Adipocyte (in vitro differentiated cells): Measurements from ENCODE around the gene CETN1.

ENCODE experiments used
- DNase-seq: peaks from one replicate; pipeline ENCODE4 v3.0.0-alpha.2; 2015; ENCODE audit warnings: low read depth
- H3K27me3 ChIP-seq: replicated peaks from 2 replicates; pipeline ENCODE4 v1.7.0; 2013; ENCODE audit warnings: mild to moderate bottlenecking, low read length, moderate library complexity; ENCODE audit not compliant: control insufficient read depth, insufficient read depth
- H3K36me3 ChIP-seq: 2 replicates; pipeline ENCODE4 v1.7.0; 2013; ENCODE audit warnings: low read length, mild to moderate bottlenecking, moderate library complexity; ENCODE audit not compliant: control insufficient read depth, insufficient read depth, severe bottlenecking
- H3K4me1 ChIP-seq: 2 replicates; pipeline ENCODE4 v1.7.0; 2013; ENCODE audit warnings: mild to moderate bottlenecking, low read length, moderate library complexity; ENCODE audit not compliant: control insufficient read depth, insufficient read depth
- H3K4me3 ChIP-seq: 2 replicates; pipeline ENCODE4 v1.7.0; 2013; ENCODE audit warnings: mild to moderate bottlenecking, low read length, moderate library complexity
- H3K9ac ChIP-seq: 2 replicates; pipeline ENCODE4 v1.7.0; 2013; ENCODE audit warnings: mild to moderate bottlenecking, low read length, moderate library complexity
- H3K9me3 ChIP-seq: 2 replicates; pipeline ENCODE4 v1.7.0; 2013; ENCODE audit warnings: mild to moderate bottlenecking, low read length, moderate library complexity; ENCODE audit not compliant: control insufficient read depth

CETN1 gene

GRCh38 chr18:580154-580553 lies at the start of gene CETN1:
Gene CETN1, plus strand, starts transcription at chr18:580380. Its CDS starts 29 bp downstream, at chr18:580409.
- H3K9me3 ChIP-seq: peaks cover 5% of the 10 kb centered on the region
- no peaks in the 10 kb centered on the region for H3K27me3 ChIP-seq
- peaks cover 3% of the 10 kb centered on the region for H3K4me1 ChIP-seq
- H3K9ac ChIP-seq: no peak within 1 kb of the TSS
- H3K4me3 ChIP-seq: no peak within 1 kb of the TSS
- no peak for DNase-seq
- no peaks in the 10 kb centered on the region for H3K36me3 ChIP-seq

GRCh38 chr18:532018-532417 lies 48.2 kb upstream of the CETN1 start:
- H3K4me3 ChIP-seq: no peak overlapping the region
- H3K36me3 ChIP-seq: no peaks in the 10 kb centered on the region
- no peak overlapping the region for H3K9ac ChIP-seq
- no peaks in the 10 kb centered on the region for H3K27me3 ChIP-seq
- H3K4me1 ChIP-seq: no peaks in the 10 kb centered on the region
- no peaks in the 10 kb centered on the region for H3K9me3 ChIP-seq
- DNase-seq: no peak

GRCh38 chr18:532632-533031 lies 47.5 kb upstream of the CETN1 start:
- Histone ChIP-seq H3K9me3 (no peaks in the 10 kb centered on the region), H3K4me1 (no peaks in the 10 kb centered on the region), H3K27me3 (no peaks in the 10 kb centered on the region), H3K36me3 (no peaks in the 10 kb centered on the region), H3K4me3 (no peak overlapping the region), H3K9ac (no peak overlapping the region)
- DNase-seq: no peak

GRCh38 chr18:533995-534601 lies 46.1 kb upstream of the CETN1 start:
- H3K27me3 ChIP-seq: no peaks in the 10 kb centered on the region
- DNase-seq: no peak
- no peak overlapping the region for H3K9ac ChIP-seq
- no peaks in the 10 kb centered on the region for H3K36me3 ChIP-seq
- no peaks in the 10 kb centered on the region for H3K9me3 ChIP-seq
- no peak overlapping the region for H3K4me3 ChIP-seq
- H3K4me1 ChIP-seq: no peaks in the 10 kb centered on the region

GRCh38 chr18:543447-544078 lies 36.6 kb upstream of the CETN1 start:
- Histone ChIP-seq H3K4me1 (no peaks in the 10 kb centered on the region), H3K27me3 (peaks cover 20% of the 10 kb centered on the region), H3K9ac (no peak overlapping the region), H3K36me3 (no peaks in the 10 kb centered on the region), H3K4me3 (no peak overlapping the region), H3K9me3 (no peaks in the 10 kb centered on the region)
- no peak for DNase-seq

GRCh38 chr18:549967-550366 lies 30.2 kb upstream of the CETN1 start:
- no peak for DNase-seq
- Histone ChIP-seq H3K9me3 (peaks cover 7% of the 10 kb centered on the region), H3K27me3 (no peaks in the 10 kb centered on the region), H3K9ac (no peak overlapping the region), H3K4me3 (no peak overlapping the region), H3K36me3 (no peaks in the 10 kb centered on the region), H3K4me1 (no peaks in the 10 kb centered on the region)

GRCh38 chr18:551404-552061 lies 28.6 kb upstream of the CETN1 start:
- Histone ChIP-seq H3K9ac (no peak overlapping the region), H3K27me3 (no peaks in the 10 kb centered on the region), H3K9me3 (peaks cover 7% of the 10 kb centered on the region), H3K36me3 (no peaks in the 10 kb centered on the region), H3K4me1 (no peaks in the 10 kb centered on the region), H3K4me3 (no peak overlapping the region)
- no peak for DNase-seq

- Histone ChIP-seq H3K36me3 (no peaks in the 10 kb centered on the region), H3K4me3 (no peak overlapping the region), H3K9ac (no peak overlapping the region), H3K4me1 (no peaks in the 10 kb centered on the region), H3K27me3 (no peaks in the 10 kb centered on the region), H3K9me3 (peaks cover 7% of the 10 kb centered on the region)
- DNase-seq: no peak
These were observed 24.3 kb upstream of the CETN1 start for GRCh38 chr18:555705-556457.

- DNase-seq: no peak
- Histone ChIP-seq H3K27me3 (peaks cover 3% of the 10 kb centered on the region), H3K9ac (no peak overlapping the region), H3K9me3 (no peaks in the 10 kb centered on the region), H3K36me3 (no peaks in the 10 kb centered on the region), H3K4me3 (no peak overlapping the region), H3K4me1 (peaks cover 12% of the 10 kb centered on the region)
These were observed 15.2 kb upstream of the CETN1 start for GRCh38 chr18:564708-565561.

- H3K4me1 ChIP-seq: peaks cover 12% of the 10 kb centered on the region
These were observed 14.6 kb upstream of the CETN1 start for GRCh38 chr18:565562-566061.

More at GRCh38 chr18:565562-566061, 14.6 kb upstream of the CETN1 start:
- H3K9me3 ChIP-seq: no peaks in the 10 kb centered on the region
- H3K4me3 ChIP-seq: no peak overlapping the region
- no peaks in the 10 kb centered on the region for H3K36me3 ChIP-seq
- no peak for DNase-seq
- H3K27me3 ChIP-seq: peaks cover 3% of the 10 kb centered on the region
- H3K9ac ChIP-seq: no peak overlapping the region
